WTC11 (cell line): ENCODE data around the gene RXRA. TPM values are rescaled to one million over a fixed set of nuclear protein-coding genes. Genes with fewer than 3 reads are reported as not detected.

Experiments used
- ATAC-seq: fragments of 200-7000 bp; cut with Tn5 transposase; 2 replicates; pipeline ENCODE4 v1.10.0; 2021; ENCODE audit warnings: mild to moderate bottlenecking, moderate library complexity
- CTCF ChIA-PET: fragments of 300-600 bp; sonication (Branson Sonifier 250); formaldehyde crosslinking; loops from one replicate; lab custom pipeline; 2021; ENCODE audit warnings: antibody characterized with exemption; lab: Charles Lee
- POLR2A ChIA-PET: fragments of 350-600 bp; sonication (Branson Sonifier 250); formaldehyde crosslinking; loops from one replicate; lab custom pipeline; 2021; ENCODE audit warnings: antibody characterized with exemption; lab: Charles Lee
- DNase-seq: peaks from one replicate; pipeline ENCODE4 v3.0.0; 2021; ENCODE audit warnings: low spot score
- H3K27ac Mint-ChIP-seq: 2 replicates; pipeline ENCODE4 v1.8.0; 2021; ENCODE audit warnings: mixed read lengths
- H3K27me3 Mint-ChIP-seq: 2 replicates; pipeline ENCODE4 v1.8.0; 2021; ENCODE audit warnings: low read depth, mild to moderate bottlenecking, moderate library complexity, mixed read lengths
- H3K36me3 Mint-ChIP-seq: 2 replicates; pipeline ENCODE4 v1.8.0; 2021; ENCODE audit warnings: mixed read lengths
- H3K4me1 Mint-ChIP-seq: 2 replicates; pipeline ENCODE4 v1.8.0; 2022; ENCODE audit warnings: mixed read lengths
- H3K4me3 Mint-ChIP-seq: 2 replicates; pipeline ENCODE4 v1.8.0; 2021; ENCODE audit warnings: mild to moderate bottlenecking, moderate library complexity, mixed read lengths
- H3K9me3 Mint-ChIP-seq: 2 replicates; pipeline ENCODE4 v1.8.0; 2021; ENCODE audit warnings: mixed read lengths
- AR ChIP-seq: fragments of 250-450 bp; sonication (Bioruptor Pico); IDR thresholded peaks from 2 replicates; pipeline ENCODE4 v1.9.0; 2021; ENCODE audit warnings: mild to moderate bottlenecking
- FOXP4 ChIP-seq: sonication (generic); formaldehyde crosslinking; IDR thresholded peaks from 2 replicates; pipeline ENCODE4 v1.8.0; 2022; ENCODE audit warnings: mild to moderate bottlenecking, missing genetic modification reagents
- MXD4 ChIP-seq: fragments of 250-450 bp; sonication (Bioruptor Pico); IDR thresholded peaks from 2 replicates; pipeline ENCODE4 v1.8.0; 2021; ENCODE audit warnings: mild to moderate bottlenecking, moderate library complexity, borderline replicate concordance
- NFYB ChIP-seq: sonication (generic); formaldehyde crosslinking; conservative IDR thresholded peaks from 2 replicates; pipeline ENCODE4 v1.8.0; 2022; ENCODE audit warnings: low read depth, missing genetic modification reagents
- OVOL2 ChIP-seq: fragments of 250-450 bp; sonication (Bioruptor Pico); IDR thresholded peaks from 2 replicates; pipeline ENCODE4 v1.9.0; 2021; ENCODE audit warnings: mild to moderate bottlenecking, borderline replicate concordance
- PRRX2 ChIP-seq: fragments of 250-450 bp; sonication (Bioruptor Pico); IDR thresholded peaks from 2 replicates; pipeline ENCODE4 v1.8.0; 2021; ENCODE audit warnings: mild to moderate bottlenecking
- SP1 ChIP-seq: sonication (generic); formaldehyde crosslinking; conservative IDR thresholded peaks from 2 replicates; pipeline ENCODE4 v1.8.1; 2022; ENCODE audit warnings: missing genetic modification reagents
- STAT6 ChIP-seq: sonication (generic); formaldehyde crosslinking; conservative IDR thresholded peaks from 2 replicates; pipeline ENCODE4 v1.8.1; 2023; ENCODE audit warnings: mild to moderate bottlenecking, low read depth, missing genetic modification reagents, moderate library complexity
- ZNF396 ChIP-seq: fragments of 250-450 bp; sonication (Bioruptor Pico); IDR thresholded peaks from 2 replicates; pipeline ENCODE4 v1.8.0; 2021; ENCODE audit warnings: mild to moderate bottlenecking, moderate library complexity, borderline replicate concordance
- total RNA-seq: library from RNA; stranded (reverse); gene quantifications from 3 replicates; pipeline ENCODE4 v1.2.3, GENCODE V29; 2021
- TF ChIP-seq, protein P1 (sequence below): sonication (generic); formaldehyde crosslinking; IDR thresholded peaks from 2 replicates; pipeline ENCODE4 v1.8.0; 2022; ENCODE audit warnings: missing genetic modification reagents
- TF ChIP-seq, protein P2 (sequence below): sonication (generic); formaldehyde crosslinking; IDR thresholded peaks from 2 replicates; pipeline ENCODE4 v1.8.1; 2023; ENCODE audit warnings: mild to moderate bottlenecking, missing genetic modification reagents, moderate library complexity
- TF ChIP-seq, protein P3 (sequence below): sonication (generic); formaldehyde crosslinking; IDR thresholded peaks from 2 replicates; pipeline ENCODE4 v1.8.0; 2023; ENCODE audit warnings: missing genetic modification reagents, mild to moderate bottlenecking, borderline replicate concordance
- TF ChIP-seq, protein P4 (sequence below): sonication (generic); formaldehyde crosslinking; IDR thresholded peaks from 2 replicates; pipeline ENCODE4 v1.8.1; 2023; ENCODE audit warnings: mild to moderate bottlenecking, missing genetic modification reagents

Gene RXRA
- total RNA-seq, 1 experiment from 2014 or later: 27.5 TPM

DNA sequence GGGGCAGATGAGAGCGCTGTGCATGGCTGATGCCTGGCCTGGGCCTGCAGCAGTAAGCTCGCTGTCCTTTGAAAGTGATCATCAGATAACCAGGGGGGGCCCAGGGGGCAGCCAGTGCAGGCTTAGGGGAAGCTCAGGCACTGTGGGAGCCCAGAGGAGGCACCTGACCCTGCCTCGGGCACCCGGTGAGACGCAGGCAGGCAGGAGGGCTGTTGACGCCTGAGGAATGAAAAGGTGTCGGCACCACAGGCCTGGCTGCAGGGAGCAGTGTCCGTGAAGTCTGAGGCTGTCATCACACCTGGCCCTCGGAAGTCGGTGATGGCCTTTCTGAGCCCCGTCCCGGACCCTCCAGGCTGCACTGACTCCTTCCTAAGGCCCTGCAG lies 84.6 kb downstream of the RXRA start:
- ChIA-PET CTCF (no interaction called here), POLR2A (no interaction called here)
- H3K36me3 Mint-ChIP-seq: no peaks in the 10 kb centered on the region
- H3K4me3 Mint-ChIP-seq: no peak overlapping the region
- ATAC-seq (no peak), DNase-seq (no peak)
- no peak overlapping the region for H3K27ac Mint-ChIP-seq
- no peaks in the 10 kb centered on the region for H3K9me3 Mint-ChIP-seq
- H3K27me3 Mint-ChIP-seq: no peaks in the 10 kb centered on the region
- H3K4me1 Mint-ChIP-seq: peaks cover 12% of the 10 kb centered on the region
- TF ChIP-seq SP1 (no peak), ZNF396 (CRISPR knock-in tag) (no peak), AR (no peak), NFYB (CRISPR knock-in tag) (no peak), STAT6 (CRISPR knock-in tag) (no peak)
- TF ChIP-seq, protein P1, sequence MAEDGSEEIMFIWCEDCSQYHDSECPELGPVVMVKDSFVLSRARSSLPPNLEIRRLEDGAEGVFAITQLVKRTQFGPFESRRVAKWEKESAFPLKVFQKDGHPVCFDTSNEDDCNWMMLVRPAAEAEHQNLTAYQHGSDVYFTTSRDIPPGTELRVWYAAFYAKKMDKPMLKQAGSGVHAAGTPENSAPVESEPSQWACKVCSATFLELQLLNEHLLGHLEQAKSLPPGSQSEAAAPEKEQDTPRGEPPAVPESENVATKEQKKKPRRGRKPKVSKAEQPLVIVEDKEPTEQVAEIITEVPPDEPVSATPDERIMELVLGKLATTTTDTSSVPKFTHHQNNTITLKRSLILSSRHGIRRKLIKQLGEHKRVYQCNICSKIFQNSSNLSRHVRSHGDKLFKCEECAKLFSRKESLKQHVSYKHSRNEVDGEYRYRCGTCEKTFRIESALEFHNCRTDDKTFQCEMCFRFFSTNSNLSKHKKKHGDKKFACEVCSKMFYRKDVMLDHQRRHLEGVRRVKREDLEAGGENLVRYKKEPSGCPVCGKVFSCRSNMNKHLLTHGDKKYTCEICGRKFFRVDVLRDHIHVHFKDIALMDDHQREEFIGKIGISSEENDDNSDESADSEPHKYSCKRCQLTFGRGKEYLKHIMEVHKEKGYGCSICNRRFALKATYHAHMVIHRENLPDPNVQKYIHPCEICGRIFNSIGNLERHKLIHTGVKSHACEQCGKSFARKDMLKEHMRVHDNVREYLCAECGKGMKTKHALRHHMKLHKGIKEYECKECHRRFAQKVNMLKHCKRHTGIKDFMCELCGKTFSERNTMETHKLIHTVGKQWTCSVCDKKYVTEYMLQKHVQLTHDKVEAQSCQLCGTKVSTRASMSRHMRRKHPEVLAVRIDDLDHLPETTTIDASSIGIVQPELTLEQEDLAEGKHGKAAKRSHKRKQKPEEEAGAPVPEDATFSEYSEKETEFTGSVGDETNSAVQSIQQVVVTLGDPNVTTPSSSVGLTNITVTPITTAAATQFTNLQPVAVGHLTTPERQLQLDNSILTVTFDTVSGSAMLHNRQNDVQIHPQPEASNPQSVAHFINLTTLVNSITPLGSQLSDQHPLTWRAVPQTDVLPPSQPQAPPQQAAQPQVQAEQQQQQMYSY: no peak

DNA sequence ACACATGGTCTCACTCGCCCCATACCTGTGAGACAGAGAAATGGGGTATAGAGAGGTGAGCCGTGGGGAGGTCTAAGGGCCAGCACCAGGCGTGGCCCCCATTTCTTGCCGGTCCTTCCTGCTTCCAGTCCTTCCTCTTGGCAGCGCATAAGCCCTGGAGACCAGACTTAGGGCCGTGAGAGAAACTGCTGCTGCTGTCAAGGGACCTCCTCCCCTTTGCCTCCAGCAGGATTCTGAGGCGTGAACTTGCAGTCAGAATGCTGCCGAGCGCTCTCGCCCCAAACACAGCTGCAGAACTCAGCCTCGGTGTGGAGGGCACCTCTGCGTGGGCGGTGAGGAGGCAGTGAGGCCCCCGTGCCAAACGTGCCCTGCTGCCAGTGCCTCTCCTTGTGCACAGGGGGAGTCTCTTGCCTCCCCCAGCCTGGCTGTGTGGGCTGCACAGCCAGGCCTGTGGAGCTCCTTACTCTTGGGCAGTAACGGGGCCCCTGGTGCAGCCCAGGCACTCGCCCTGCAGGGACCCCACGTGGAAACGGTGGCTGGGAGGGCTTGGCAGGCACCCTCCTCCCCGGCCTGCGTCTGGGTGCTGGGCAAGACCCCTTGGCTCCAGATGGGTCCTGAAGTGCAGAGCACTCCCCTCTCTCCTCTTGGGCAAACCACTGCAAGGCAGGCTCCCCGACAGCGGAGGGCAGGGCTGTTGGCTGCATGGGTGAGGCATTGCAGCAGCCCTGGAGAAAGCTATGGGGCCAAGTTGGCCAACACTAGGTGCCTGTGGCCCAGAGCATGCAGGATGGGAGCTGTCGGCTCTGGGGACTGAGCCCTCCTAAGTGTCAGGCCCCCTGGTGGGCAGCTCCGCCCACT lies 85.4 kb downstream of the RXRA start:
- Mint-ChIP-seq H3K27ac (no peak overlapping the region; the same call in 1 of the 2 replicates), H3K36me3 (no peaks in the 10 kb centered on the region), H3K9me3 (no peaks in the 10 kb centered on the region), H3K27me3 (no peaks in the 10 kb centered on the region), H3K4me1 (peaks cover 11% of the 10 kb centered on the region), H3K4me3 (no peak overlapping the region)
- POLR2A ChIA-PET: no interaction called here
- CTCF ChIA-PET: interaction anchor here (0.8 kb wide), 1 partner anchor 12 kb away, joined by 3 read pairs; no protein-coding TSS in a partner anchor
- DNase-seq (no peak), ATAC-seq (no peak)
- no peak for TF ChIP-seq FOXP4 (CRISPR knock-in tag)
- TF ChIP-seq, protein P2, sequence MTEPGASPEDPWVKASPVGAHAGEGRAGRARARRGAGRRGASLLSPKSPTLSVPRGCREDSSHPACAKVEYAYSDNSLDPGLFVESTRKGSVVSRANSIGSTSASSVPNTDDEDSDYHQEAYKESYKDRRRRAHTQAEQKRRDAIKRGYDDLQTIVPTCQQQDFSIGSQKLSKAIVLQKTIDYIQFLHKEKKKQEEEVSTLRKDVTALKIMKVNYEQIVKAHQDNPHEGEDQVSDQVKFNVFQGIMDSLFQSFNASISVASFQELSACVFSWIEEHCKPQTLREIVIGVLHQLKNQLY (CRISPR knock-in tag): no peak
- TF ChIP-seq PRRX2 (CRISPR knock-in tag): no peak
- no peak for TF ChIP-seq OVOL2 (CRISPR knock-in tag)
- TF ChIP-seq, protein P3, sequence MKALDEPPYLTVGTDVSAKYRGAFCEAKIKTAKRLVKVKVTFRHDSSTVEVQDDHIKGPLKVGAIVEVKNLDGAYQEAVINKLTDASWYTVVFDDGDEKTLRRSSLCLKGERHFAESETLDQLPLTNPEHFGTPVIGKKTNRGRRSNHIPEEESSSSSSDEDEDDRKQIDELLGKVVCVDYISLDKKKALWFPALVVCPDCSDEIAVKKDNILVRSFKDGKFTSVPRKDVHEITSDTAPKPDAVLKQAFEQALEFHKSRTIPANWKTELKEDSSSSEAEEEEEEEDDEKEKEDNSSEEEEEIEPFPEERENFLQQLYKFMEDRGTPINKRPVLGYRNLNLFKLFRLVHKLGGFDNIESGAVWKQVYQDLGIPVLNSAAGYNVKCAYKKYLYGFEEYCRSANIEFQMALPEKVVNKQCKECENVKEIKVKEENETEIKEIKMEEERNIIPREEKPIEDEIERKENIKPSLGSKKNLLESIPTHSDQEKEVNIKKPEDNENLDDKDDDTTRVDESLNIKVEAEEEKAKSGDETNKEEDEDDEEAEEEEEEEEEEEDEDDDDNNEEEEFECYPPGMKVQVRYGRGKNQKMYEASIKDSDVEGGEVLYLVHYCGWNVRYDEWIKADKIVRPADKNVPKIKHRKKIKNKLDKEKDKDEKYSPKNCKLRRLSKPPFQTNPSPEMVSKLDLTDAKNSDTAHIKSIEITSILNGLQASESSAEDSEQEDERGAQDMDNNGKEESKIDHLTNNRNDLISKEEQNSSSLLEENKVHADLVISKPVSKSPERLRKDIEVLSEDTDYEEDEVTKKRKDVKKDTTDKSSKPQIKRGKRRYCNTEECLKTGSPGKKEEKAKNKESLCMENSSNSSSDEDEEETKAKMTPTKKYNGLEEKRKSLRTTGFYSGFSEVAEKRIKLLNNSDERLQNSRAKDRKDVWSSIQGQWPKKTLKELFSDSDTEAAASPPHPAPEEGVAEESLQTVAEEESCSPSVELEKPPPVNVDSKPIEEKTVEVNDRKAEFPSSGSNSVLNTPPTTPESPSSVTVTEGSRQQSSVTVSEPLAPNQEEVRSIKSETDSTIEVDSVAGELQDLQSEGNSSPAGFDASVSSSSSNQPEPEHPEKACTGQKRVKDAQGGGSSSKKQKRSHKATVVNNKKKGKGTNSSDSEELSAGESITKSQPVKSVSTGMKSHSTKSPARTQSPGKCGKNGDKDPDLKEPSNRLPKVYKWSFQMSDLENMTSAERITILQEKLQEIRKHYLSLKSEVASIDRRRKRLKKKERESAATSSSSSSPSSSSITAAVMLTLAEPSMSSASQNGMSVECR (CRISPR knock-in tag): no peak
- TF ChIP-seq ZNF396 (CRISPR knock-in tag): no peak
- TF ChIP-seq MXD4: no peak
- TF ChIP-seq, protein P4, sequence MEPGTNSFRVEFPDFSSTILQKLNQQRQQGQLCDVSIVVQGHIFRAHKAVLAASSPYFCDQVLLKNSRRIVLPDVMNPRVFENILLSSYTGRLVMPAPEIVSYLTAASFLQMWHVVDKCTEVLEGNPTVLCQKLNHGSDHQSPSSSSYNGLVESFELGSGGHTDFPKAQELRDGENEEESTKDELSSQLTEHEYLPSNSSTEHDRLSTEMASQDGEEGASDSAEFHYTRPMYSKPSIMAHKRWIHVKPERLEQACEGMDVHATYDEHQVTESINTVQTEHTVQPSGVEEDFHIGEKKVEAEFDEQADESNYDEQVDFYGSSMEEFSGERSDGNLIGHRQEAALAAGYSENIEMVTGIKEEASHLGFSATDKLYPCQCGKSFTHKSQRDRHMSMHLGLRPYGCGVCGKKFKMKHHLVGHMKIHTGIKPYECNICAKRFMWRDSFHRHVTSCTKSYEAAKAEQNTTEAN (CRISPR knock-in tag): no peak
